NCI-H510A treated with DMSO at 0.1 percent for 48 hours (cell line): ENCODE results near the gene KRT71.
"Not testable (repeated sequence)": the region's sequence is repeated elsewhere in the genome, so short reads cannot be mapped to it uniquely, and the experiment has no call there.

Experiments
- DNase-seq: peaks from one replicate; lab custom pipeline; 2025; lab: John Stamatoyannopoulos, UW

Gene KRT71

GRCh38 chr12:52521568-52522266, 31.2 kb downstream of the KRT71 start:
- DNase-seq: no peak

GRCh38 chr12:52521175-52521567, 31.8 kb downstream of the KRT71 start:
- DNase-seq: no peak

GRCh38 chr12:52519826-52520662, 32.9 kb downstream of the KRT71 start, which contains the start of gene KRT5:
KRT5 (minus strand) TSS chr12:52520394; CDS start chr12:52520296, 98 bp downstream.
- no peak for DNase-seq

- DNase-seq: no peak
Observed at GRCh38 chr12:52519387-52519703, 33.6 kb downstream of the KRT71 start.

GRCh38 chr12:52518574-52519386, 34.2 kb downstream of the KRT71 start:
- no peak for DNase-seq

DNA sequence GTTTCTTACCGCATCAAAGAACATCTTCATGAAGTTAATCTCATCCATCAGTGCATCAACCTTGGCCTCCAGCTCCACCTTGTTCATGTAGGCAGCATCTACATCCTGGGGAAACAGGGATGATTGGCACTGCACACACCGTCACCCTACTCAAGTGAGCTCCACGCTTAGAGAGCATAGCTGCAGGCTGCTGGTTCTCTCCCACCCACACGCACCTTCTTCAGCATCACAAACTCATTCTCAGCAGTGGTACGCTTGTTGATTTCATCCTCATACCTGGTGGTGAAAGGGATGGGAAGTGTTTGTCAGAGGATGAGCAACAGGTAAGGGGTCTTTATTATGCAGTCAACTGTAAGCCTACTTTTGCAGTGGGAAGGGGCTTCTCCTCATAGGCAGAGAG, 35.1 kb downstream of the KRT71 start:
- DNase-seq: no peak

DNA sequence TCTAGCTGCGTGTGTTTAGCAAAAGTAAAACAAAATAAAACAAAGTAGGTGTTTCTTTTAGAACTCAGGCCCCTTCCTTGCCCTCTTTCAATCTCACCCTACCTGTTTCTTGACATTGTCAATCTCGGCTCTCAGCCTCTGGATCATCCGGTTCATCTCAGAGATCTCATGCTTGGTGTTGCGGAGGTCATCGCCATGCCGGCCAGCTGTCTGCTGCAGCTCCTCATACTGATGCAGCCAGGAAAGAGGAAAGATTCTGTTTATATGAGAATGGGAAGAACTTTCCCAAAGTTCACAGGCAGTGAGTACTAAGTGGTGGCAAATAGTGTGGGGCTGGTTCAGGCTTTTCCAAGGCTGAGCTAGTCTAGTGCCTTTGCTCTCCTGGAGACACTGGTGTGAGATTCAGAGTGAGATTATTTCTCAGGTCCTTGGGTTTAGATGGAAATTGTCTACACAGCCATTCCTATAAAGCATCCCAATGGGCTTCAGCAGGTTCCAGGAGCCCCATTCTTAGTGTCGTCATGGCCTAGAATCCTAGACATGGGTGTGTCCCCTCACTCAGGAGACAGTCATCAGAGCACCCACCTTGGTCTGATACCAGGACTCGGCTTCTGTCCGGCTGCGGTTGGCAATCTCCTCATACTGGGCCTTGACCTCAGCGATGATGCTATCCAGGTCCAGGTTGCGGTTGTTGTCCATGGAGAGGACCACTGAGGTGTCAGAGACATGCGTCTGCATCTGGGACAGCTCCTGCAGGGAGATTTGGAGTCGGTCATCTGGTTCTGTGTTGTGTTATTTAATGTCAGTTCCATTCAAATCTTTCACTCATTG, 35.7 kb downstream of the KRT71 start:
- DNase-seq: no peak

DNA sequence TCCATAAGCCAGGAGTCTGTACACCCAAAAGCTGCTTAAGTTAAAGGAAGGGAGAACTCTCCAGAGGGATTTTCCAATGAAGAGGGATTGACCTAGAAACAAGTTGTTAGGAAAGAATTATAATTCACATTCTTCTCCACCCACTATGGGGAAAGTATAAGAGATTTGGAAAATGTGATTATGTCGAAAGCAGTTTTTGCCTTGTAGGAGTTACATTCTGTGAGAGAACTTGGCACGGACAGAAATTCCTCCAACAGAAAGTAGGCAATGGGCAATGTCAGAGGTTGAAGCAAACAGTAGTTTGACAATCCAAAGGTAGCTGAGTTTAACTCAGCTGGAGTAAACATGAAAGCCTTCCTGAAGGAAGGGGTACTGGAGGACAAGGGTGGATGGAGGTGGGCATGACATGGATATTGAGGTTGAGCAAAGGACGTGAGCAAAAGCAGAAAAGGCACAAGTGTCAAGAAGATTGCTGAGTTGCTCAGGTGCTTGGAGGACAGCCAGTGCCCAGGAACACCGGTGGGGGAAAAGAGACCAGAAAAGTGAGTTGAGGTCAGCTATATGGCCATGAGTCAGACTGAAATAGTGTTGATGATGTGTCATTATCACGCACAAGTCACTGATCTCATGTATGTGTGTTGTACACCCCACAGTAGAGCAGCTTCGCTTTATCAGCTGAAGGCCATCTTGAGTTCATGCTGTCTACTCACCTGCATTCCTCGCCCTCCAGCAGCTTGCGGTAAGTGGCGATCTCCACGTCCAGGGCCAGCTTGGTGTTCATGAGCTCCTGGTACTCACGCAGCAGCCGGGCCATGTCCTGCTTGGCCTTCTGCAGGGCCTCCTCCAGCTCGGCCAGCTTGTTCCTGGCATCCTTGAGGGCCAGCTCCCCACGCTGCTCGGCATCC, 36.8 kb downstream of the KRT71 start:
- no peak for DNase-seq

- DNase-seq: no peak
Observed at GRCh38 chr12:52515319-52515646, 37.7 kb downstream of the KRT71 start.

DNA sequence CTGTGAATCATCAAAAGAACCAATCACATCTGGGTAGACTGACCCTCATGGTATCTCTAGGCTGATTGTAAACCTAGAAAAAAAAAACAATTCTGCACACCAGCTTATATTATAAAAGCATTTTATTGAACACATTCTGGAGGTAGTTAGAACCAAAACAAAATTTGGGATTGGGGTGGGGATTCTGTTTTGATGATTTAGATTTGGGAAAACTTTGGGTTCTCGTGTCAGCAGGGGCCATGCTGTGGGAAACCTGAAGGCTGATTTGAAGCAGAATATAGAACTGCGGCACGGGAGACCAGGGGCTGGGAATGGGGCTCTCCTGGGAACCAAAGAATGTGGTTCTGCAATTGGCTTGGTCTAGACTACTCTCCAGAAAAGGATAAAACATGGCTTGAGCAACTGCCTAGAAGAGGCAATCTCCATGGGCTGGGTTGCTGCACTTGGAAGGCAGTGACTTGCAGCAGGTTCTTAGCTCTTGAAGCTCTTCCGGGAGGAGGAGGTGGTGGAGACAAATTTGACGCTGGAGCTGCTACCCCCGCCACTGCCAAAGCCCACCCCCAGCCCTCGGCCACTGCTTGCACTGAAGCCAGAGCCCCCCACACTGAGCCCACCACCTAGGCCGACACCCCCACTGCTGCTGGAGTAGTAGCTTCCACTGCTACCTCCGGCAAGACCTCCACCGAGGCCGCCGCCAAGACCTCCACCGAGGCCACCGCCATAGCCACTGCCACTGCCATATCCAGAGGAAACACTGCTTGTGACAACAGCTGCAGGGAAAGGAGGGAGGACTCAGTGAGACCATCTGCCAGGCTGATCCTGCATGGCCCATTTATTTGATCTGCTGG, 38.2 kb downstream of the KRT71 start:
- no peak for DNase-seq

GRCh38 chr12:52513736-52514135, 39.2 kb downstream of the KRT71 start:
- no peak for DNase-seq

DNA sequence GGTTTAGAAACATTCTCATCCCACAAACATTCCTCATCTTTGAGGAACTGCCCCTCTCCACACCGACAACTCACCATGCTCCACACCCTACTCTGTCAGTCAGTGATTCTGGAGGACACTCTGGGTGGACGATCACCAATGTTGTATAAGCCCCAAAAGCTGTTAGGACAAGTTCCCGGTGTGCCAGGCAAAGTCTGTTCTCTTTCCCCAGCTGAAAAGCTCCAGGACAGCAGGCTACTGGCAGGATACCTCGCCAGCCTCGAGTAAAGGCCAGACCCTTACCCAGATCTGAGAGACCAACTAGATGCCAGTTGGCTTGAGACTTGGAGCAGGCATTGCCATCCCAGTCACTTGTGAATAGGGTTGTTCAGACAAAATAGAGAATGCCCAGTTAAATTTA, 44.7 kb downstream of the KRT71 start:
- DNase-seq: no peak

- peak; percentile 35 for DNase-seq
Observed at GRCh38 chr12:52506858-52507715, 45.9 kb downstream of the KRT71 start.

GRCh38 chr12:52502877-52503276, 50.1 kb downstream of the KRT71 start:
- no peak for DNase-seq

GRCh38 chr12:52501490-52501889, 51.5 kb downstream of the KRT71 start:
- DNase-seq: no peak

DNA sequence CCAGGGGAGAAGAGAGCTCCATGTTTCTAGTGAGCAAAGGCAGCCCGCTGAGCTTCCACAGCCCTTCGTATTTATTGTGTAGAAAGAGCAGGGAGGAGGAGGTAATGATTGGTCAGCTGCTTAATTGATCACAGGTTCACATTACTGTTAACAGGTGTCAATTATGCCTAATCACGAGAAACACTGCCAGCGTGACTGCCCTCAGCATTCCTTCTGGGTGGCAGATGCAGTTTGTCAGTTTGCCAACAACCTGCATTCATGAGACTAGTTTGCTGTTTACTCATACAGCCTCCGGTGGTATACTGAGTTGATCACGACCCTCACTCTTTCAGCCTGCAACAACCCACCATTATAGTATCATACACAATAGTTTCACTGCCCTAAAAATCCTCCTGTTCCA, 52.4 kb downstream of the KRT71 start:
- not testable (repeated sequence) for DNase-seq

- DNase-seq: no peak
Observed at GRCh38 chr12:52499806-52500560, 53.0 kb downstream of the KRT71 start.

- DNase-seq: no peak
Observed at GRCh38 chr12:52498946-52499345, 54.0 kb downstream of the KRT71 start.
